Measurements from ENCODE around the gene MAEL. TPM values are rescaled to one million over a fixed set of nuclear protein-coding genes. Genes with fewer than 3 reads are reported as not detected.

Gene MAEL
- total RNA-seq, 2 donors from 2014 or later: not detected

DNA sequence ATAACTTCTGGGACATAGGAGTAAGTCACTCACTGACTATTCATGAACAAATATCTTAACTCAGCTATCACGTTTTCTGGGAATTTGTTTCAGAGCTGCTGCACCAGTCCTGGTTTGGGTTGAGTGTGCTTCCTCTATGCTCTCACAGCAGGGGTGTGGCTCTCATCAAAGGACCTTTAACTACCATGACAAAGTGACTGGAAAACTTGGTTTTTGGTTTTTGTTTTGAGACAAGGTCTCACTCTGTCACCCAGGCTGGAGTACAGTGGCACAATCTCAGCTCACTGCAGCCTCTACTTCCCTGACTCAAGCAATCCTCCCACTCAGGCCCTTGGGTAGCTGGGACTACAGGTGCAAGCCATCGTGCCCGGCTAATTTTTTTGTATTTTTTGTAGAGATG, 17.8 kb upstream of the MAEL start:
- H3K9me3 Mint-ChIP-seq: no peaks in the 10 kb centered on the region
- no peaks in the 10 kb centered on the region for H3K36me3 Mint-ChIP-seq (ENCODE audit: low read depth)
- peaks cover 49% of the 10 kb centered on the region for H3K27me3 Mint-ChIP-seq
- peak; percentile 60 for ATAC-seq (replicated peaks)
- H3K27ac Mint-ChIP-seq: no peak overlapping the region
- peak overlapping the region; percentile 11 for H3K4me3 Mint-ChIP-seq
- H3K4me1 Mint-ChIP-seq: peaks cover 34% of the 10 kb centered on the region

DNA sequence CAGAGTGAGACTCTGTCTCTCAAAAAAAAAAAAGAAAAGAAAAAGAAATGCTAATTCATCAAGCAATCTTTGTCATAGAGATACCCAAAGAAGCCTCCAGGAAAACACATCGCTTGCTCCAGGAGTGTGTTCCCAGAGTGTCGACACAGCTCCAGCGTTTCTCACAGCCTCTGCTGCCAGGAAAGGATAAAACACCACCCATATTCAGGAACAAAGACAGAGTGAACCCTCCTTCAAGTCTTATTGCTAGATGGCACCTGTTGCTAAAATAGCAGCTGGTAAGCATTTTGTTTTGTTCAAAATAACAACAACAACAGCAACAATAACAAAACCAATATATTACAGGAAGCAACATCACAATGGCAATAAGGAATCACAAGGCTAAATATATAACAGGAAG, 16.9 kb upstream of the MAEL start:
- H3K27ac Mint-ChIP-seq: no peak overlapping the region
- ATAC-seq (replicated peaks): no peak
- peaks cover 34% of the 10 kb centered on the region for H3K4me1 Mint-ChIP-seq
- peaks cover 44% of the 10 kb centered on the region for H3K27me3 Mint-ChIP-seq
- H3K9me3 Mint-ChIP-seq: no peaks in the 10 kb centered on the region
- H3K4me3 Mint-ChIP-seq: no peak overlapping the region
- H3K36me3 Mint-ChIP-seq (ENCODE audit: low read depth): no peaks in the 10 kb centered on the region

DNA sequence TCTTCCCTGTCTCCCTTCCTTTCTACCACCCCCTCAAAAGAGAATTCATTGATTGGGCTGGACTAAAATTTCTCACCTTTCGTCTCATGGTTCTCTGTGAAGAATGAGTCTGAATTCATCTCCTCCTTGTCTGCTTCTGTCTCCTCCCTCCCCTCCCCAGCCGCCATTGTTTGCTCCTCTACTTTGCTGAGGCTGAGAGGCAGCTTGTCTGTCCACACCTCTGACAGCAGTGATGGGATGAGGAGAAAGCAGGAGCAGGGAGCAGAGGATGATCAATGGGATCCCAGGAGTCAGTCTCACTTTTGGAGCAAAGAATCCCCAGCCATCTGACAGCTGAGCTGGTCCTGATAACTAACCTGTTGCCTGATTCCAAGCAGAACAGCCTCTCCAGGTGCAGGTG, 16.3 kb upstream of the MAEL start:
- peaks cover 42% of the 10 kb centered on the region for H3K27me3 Mint-ChIP-seq
- H3K27ac Mint-ChIP-seq: no peak overlapping the region
- no peaks in the 10 kb centered on the region for H3K36me3 Mint-ChIP-seq (ENCODE audit: low read depth)
- peaks cover 34% of the 10 kb centered on the region for H3K4me1 Mint-ChIP-seq
- no peak overlapping the region for H3K4me3 Mint-ChIP-seq
- no peaks in the 10 kb centered on the region for H3K9me3 Mint-ChIP-seq
- no peak for ATAC-seq (replicated peaks)

DNA sequence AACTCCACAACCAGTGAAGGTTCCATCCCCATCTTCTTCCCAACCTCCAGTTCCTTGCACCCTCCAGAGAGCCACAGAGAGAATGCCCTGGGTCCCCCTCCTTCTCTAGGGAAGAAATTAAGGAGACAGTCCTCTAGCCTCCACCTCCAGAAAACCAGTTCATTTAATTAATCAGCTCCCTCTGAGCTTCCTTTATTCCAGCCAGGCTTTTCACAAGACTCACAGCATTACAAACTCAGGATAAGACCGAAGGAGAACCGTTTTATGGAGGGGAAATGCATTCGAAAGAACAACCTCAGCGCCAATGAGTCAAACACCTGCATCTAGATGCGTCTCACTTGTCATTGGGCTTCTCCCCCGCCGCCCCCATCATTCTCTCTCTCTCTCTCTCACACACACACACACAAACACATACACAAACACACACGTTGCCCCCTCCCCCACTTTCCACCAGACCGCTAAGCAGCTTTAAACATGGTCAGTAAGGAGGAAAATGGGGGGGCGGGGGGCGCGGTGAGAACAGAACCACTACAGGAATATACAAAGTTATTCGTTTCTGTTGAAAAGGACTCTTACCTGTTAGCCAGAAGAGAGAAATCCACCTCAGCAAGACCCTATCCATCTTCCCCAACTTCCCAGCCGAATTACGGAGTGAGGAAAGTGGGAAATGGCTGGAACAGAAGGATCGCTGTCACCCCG, 14.3 kb upstream of the MAEL start:
- Mint-ChIP-seq H3K4me1 (peaks cover 30% of the 10 kb centered on the region), H3K27ac (peak overlapping the region; percentile 80), H3K4me3 (peak overlapping the region; percentile 89), H3K36me3 (ENCODE audit: low read depth) (no peaks in the 10 kb centered on the region), H3K9me3 (no peaks in the 10 kb centered on the region), H3K27me3 (peaks cover 28% of the 10 kb centered on the region)
- peak; percentile 44 for ATAC-seq (replicated peaks)

DNA sequence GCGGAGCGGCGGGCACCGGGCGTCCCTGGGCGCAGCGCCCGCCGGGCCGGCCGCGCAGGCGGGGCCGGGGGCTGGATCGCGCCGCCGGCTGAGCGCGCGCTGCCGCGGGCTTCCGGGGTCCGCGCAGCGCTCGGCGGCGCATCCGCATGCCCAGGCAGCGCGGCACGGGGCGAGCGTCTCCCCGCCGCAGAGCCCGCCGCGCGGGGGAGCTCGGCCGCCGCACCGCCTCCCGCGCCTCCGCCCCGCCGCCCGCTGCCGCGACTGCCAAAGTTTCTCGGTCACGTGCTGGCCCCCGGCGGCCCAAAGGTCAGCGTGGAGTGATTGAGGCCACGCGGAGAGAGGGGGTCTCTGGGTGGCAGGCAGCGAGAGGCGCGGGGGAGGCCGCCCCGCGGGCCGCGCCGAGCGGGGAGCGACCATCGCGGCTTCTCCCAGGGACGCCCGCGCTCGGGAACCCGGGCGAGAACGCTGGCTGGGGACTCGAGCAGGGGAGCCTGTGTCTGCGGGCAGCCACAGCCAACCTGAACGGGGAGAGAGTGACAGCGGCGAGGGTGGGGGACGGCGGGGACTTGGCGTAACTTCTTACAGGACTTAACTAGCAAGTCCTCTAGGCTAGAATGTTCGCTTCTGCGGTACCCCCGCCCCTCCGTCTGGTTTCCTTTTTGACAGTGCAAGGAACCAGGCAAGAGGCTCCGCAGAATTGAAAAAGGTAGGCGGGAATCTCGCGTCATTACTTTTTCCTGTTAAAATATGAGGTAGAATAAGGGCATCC, 13.5 kb upstream of the MAEL start, which contains the start of gene ILDR2:
TSS of gene ILDR2 (minus strand) at position 180 of the 769 bp plus-strand sequence. CDS start 272 bp downstream, outside the sequence.
- Mint-ChIP-seq H3K4me1 (peaks cover 28% of the 10 kb centered on the region), H3K36me3 (ENCODE audit: low read depth) (no peaks in the 10 kb centered on the region), H3K27me3 (peaks cover 23% of the 10 kb centered on the region), H3K4me3 (peak within 1 kb of the TSS; percentile 89), H3K9me3 (no peaks in the 10 kb centered on the region), H3K27ac (peak within 1 kb of the TSS; percentile 80)
- peak; percentile 67 for ATAC-seq (replicated peaks)

DNA sequence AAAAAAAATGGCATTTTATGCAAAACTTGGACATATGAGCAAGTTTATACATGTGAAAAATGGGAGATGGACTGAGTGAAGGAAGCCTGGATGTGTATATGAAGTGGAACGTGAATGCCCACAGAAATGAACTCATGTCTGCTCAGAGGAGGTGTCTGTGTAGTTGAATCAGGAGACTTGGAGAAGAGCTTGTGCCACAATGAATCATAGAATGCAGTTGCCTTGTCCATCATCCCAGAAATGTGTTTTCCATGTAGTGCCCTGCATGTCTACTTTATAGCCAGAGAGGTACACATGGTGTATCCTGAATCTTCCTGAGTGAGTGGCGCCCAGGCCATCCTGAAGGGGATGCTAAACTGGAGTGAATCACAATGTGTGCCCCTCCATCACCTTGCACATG, 11.1 kb upstream of the MAEL start:
- Mint-ChIP-seq H3K9me3 (no peaks in the 10 kb centered on the region), H3K4me3 (no peak overlapping the region), H3K36me3 (ENCODE audit: low read depth) (no peaks in the 10 kb centered on the region), H3K27ac (no peak overlapping the region), H3K4me1 (peaks cover 15% of the 10 kb centered on the region), H3K27me3 (peaks cover 12% of the 10 kb centered on the region)
- no peak for ATAC-seq (replicated peaks)

DNA sequence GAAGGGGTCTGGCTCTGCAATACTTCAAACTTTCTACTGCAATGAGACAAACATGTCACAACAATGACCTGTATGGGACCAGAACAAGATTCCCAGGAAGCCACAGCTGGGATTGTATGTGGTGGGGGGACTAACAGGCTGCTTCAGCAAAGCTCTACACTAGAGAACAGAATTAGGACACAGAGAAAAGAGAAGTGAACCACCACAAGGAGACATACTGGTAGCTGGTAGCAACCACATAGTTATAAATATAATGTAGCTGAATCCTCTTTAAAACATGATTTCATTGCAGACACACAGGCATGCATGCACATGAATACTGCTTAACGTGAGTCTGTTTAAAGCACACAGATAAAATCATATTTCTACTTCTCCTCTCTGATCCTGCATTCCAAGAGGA, 10.3 kb upstream of the MAEL start:
- ATAC-seq (replicated peaks): no peak
- H3K36me3 Mint-ChIP-seq (ENCODE audit: low read depth): no peaks in the 10 kb centered on the region
- H3K9me3 Mint-ChIP-seq: no peaks in the 10 kb centered on the region
- no peak overlapping the region for H3K27ac Mint-ChIP-seq
- H3K4me3 Mint-ChIP-seq: no peak overlapping the region
- peaks cover 12% of the 10 kb centered on the region for H3K27me3 Mint-ChIP-seq
- H3K4me1 Mint-ChIP-seq: peaks cover 13% of the 10 kb centered on the region

DNA sequence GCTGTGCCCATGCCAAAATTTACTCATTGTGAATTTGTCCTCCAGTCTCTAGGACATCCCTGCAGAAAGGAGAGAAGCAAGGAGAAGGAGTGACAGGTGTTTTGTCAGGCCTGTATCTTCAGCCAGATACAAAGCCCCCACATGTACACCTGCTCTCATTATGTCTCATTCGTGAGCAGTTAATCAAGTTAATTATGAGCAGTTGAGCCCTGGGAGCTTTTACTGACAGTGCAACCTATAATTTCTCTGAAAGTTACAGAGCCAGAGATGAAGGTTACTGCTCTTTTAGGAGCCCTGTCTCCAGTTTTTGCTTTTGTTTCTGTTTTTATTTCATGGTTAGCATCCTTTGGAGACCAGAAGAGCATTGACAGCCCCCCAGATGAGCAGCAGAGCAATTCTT, 8.7 kb upstream of the MAEL start:
- no peaks in the 10 kb centered on the region for H3K9me3 Mint-ChIP-seq
- peaks cover 11% of the 10 kb centered on the region for H3K27me3 Mint-ChIP-seq
- no peak overlapping the region for H3K4me3 Mint-ChIP-seq
- no peaks in the 10 kb centered on the region for H3K36me3 Mint-ChIP-seq (ENCODE audit: low read depth)
- ATAC-seq (replicated peaks): no peak
- H3K4me1 Mint-ChIP-seq: no peaks in the 10 kb centered on the region
- no peak overlapping the region for H3K27ac Mint-ChIP-seq

DNA sequence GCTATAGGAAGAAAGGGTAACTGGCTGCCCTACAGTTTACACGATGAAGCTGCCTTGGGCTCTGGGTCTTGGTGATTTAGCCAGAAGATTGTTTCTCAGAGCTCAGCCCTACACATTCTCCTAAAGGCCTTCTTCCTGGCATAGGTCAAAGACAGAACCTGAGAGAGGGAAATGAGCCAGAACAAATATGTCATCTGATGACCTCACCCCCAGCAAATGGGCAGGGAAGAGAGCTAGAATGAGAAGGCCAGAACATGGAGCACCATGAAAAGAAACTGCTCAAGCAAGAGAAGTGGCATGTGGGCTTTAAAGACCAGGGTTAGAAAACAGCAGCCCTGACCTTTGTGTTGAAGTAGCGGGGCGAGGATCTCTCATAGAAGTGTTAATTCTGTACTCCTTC, 8.3 kb upstream of the MAEL start:
- peaks cover 13% of the 10 kb centered on the region for H3K27me3 Mint-ChIP-seq
- no peaks in the 10 kb centered on the region for H3K9me3 Mint-ChIP-seq
- H3K36me3 Mint-ChIP-seq (ENCODE audit: low read depth): no peaks in the 10 kb centered on the region
- no peak overlapping the region for H3K27ac Mint-ChIP-seq
- H3K4me1 Mint-ChIP-seq: no peaks in the 10 kb centered on the region
- ATAC-seq (replicated peaks): peak; percentile 34
- no peak overlapping the region for H3K4me3 Mint-ChIP-seq

DNA sequence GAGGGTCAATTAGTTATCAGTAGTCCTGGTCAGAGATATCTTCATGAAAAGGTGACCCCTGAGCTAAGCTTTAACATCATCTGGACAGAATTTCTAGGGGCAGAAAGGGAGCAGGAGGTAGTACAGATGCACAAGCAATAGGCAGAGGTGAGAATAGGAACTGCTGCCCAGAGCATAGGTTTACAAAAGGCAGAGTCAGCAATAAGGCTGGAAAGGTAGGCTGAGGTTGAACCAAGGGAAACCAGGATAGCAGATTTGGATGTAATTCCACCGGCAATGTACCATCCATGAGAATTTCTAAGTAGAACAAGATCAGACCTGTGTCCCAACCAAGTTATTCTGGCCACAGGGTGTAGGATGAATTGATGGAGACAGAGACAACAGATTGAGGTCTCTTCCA, 7.5 kb upstream of the MAEL start:
- H3K9me3 Mint-ChIP-seq: no peaks in the 10 kb centered on the region
- H3K4me1 Mint-ChIP-seq: no peaks in the 10 kb centered on the region
- no peaks in the 10 kb centered on the region for H3K36me3 Mint-ChIP-seq (ENCODE audit: low read depth)
- no peak for ATAC-seq (replicated peaks)
- no peak overlapping the region for H3K27ac Mint-ChIP-seq
- no peak overlapping the region for H3K4me3 Mint-ChIP-seq
- peaks cover 15% of the 10 kb centered on the region for H3K27me3 Mint-ChIP-seq

DNA sequence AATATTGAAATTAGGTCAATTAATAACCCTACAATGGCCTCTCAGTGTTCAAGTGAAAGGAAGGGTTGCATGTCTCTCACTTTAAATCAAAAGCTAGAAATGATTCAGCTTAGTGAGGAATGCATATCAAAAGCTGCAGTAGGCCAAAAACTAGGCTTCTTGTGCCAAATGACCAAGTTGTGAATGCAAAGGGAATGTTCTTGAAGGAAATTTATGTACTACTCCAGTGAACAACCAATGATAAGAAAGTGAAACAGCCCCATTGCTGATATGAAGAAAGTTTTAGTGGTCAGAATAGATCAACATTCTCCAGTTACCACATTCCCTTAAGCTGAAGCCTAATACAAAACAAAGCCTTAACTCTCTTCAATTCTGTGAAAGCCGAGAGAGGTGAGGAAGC, 10.0 kb downstream of the MAEL start:
- no peak for ATAC-seq (replicated peaks)
- H3K9me3 Mint-ChIP-seq: peaks cover 4% of the 10 kb centered on the region
- no peak overlapping the region for H3K27ac Mint-ChIP-seq

DNA sequence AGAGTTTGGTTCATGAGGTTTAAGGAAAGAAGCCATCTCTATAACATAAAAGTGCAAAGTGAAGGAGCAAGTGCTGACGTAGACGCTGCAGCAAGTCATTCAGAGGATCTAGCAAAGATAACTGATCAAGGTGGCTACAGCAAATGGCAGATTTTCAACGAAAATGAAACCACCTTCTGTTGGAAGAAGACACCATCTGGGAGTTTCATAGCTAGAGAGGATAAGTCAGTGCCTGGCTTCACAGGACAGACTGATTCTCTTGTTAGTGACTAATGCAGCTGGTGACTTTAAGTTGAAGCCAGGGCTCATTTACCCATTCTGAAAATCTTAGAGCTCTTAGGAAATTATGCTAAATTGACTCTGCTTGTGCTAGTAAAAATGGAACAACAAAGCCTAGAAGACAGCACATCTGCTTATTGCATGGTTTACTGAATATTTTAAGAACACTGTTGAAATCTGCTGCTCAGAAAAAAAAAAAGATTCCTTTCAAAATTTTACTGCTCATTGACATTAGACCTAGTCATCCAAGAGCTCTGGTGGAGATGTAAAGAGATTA, 10.5 kb downstream of the MAEL start:
- Mint-ChIP-seq H3K4me3 (no peak overlapping the region), H3K9me3 (peaks cover 4% of the 10 kb centered on the region), H3K4me1 (no peaks in the 10 kb centered on the region), H3K27ac (no peak overlapping the region), H3K27me3 (peaks cover 19% of the 10 kb centered on the region), H3K36me3 (ENCODE audit: low read depth) (no peaks in the 10 kb centered on the region)
- peak; percentile 44 for ATAC-seq (replicated peaks)

More for the DNA sequence above, 10.0 kb downstream of the MAEL start:
- no peaks in the 10 kb centered on the region for H3K36me3 Mint-ChIP-seq (ENCODE audit: low read depth)
- peaks cover 19% of the 10 kb centered on the region for H3K27me3 Mint-ChIP-seq
- H3K4me3 Mint-ChIP-seq: no peak overlapping the region
- H3K4me1 Mint-ChIP-seq: no peaks in the 10 kb centered on the region

DNA sequence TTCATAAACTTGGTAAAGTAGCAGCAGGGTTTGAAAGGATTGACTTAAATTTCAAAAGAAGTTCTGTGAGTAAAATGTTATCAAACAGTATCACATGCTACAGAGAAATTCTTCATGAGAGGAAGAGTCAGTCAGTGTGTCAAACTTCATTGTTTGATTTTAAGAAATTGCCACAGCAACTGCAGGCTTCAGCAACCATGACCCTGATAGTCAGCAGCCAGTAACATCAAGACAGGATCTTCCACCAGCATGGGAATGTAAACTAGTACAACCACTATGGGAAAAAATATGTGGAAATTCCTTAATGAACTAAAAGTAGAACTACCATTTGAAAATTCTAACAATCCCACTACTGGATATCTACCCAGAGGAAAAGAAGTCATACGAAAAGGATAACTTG, 11.5 kb downstream of the MAEL start:
- Mint-ChIP-seq H3K4me3 (no peak overlapping the region), H3K27me3 (peaks cover 19% of the 10 kb centered on the region), H3K4me1 (no peaks in the 10 kb centered on the region), H3K36me3 (ENCODE audit: low read depth) (no peaks in the 10 kb centered on the region), H3K27ac (no peak overlapping the region), H3K9me3 (peaks cover 4% of the 10 kb centered on the region)
- ATAC-seq (replicated peaks): no peak

DNA sequence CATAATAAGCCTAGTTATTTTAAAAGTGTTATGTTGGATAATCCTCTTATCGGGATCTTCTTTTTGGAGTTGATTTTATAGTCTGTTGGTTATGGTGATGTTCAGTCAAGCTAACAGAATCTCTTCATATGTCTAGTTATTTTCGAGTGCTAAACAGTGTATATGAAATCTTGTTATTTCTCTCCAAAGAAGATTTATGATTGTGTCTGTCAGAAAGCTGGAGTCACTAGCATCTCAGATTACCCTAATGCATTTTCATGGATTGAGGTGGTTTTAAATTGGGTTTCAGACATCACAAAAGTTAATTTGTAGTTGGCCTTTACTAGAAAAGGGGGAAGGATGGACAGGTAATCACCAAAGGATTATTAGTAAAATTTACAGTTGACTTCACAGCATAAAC, 13.3 kb downstream of the MAEL start:
- Mint-ChIP-seq H3K9me3 (peaks cover 4% of the 10 kb centered on the region), H3K4me3 (no peak overlapping the region), H3K4me1 (no peaks in the 10 kb centered on the region), H3K27ac (no peak overlapping the region), H3K36me3 (ENCODE audit: low read depth) (no peaks in the 10 kb centered on the region), H3K27me3 (peaks cover 14% of the 10 kb centered on the region)
- no peak for ATAC-seq (replicated peaks)

DNA sequence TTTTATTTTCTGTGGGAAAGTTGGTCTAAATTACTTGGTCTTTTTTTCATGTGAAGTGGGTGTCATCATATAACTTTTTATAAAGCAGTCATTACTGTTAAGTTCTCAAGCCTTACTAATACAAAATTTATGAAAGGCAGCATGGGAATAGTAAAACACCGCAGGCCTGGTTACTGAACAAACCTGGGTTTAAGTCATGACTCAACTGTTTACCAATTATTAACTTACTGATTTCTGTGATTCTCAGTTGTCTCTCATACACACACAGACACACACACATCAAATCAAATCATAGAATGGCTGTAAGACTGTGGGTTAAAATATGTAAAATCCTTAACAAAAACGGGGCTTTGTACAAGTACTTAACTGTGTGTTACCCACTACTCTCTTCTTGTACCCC, 14.6 kb downstream of the MAEL start:
- Mint-ChIP-seq H3K4me3 (no peak overlapping the region), H3K4me1 (no peaks in the 10 kb centered on the region), H3K36me3 (ENCODE audit: low read depth) (no peaks in the 10 kb centered on the region), H3K27ac (no peak overlapping the region), H3K27me3 (peaks cover 8% of the 10 kb centered on the region), H3K9me3 (peaks cover 4% of the 10 kb centered on the region)
- no peak for ATAC-seq (replicated peaks)
